GM12878 (cell line): Measurements from ENCODE around the gene ZNF428. TPM values are rescaled to one million over a fixed set of nuclear protein-coding genes. Genes with fewer than 3 reads are reported as not detected.

Source experiments
- ATAC-seq: fragments of 200-7000 bp; cut with Tn5 transposase; 3 replicates; pipeline ENCODE4 v1.9.1; 2020; ENCODE audit warnings: mild to moderate bottlenecking, moderate library complexity
- BruUV-seq: library from RNA; stranded (reverse); fragments of 400-500 nt; replicated peaks from 2 replicates; lab custom pipeline; 2021; lab: Mats Ljungman, UMichigan
- CTCF ChIA-PET: fragments of 300-600 bp; sonication (Branson Sonifier 250); formaldehyde crosslinking; extraction: SDS; loops from one replicate; lab custom pipeline; 2021; ENCODE audit warnings: inconsistent platforms; lab: Yijun Ruan, JAX
- POLR2A ChIA-PET: fragments of 350-600 bp; formaldehyde crosslinking; extraction: SDS; loops from one replicate; lab custom pipeline; 2021; ENCODE audit warnings: inconsistent platforms; lab: Charles Lee
- RAD21 ChIA-PET: fragments of 300-600 bp; sonication (Branson Sonifier 250); formaldehyde crosslinking; loops from one replicate; lab custom pipeline; 2023; ENCODE audit warnings: antibody characterized with exemption; ENCODE audit not compliant: unreplicated experiment; lab: Charles Lee
- SMC1A ChIA-PET: fragments of 300-600 bp; sonication (Branson Sonifier 250); formaldehyde crosslinking; loops from one replicate; lab custom pipeline; 2023; ENCODE audit not compliant: unreplicated experiment, uncharacterized antibody; lab: Charles Lee
- DNase-seq: peaks from one replicate; pipeline ENCODE4 v3.0.0-alpha.2; 2011; ENCODE audit warnings: low read depth, low spot score
- FAIRE-seq: peaks from 3 replicates; lab custom pipeline; 2011; peaks lifted over from hg19 to GRCh38; lab: Jason Lieb, UNC
- H2AFZ ChIP-seq: 2 replicates; pipeline ENCODE4 v1.6.0; 2011; ENCODE audit warnings: low read depth, low read length, control low read depth; ENCODE audit not compliant: control insufficient read depth
- H3K27ac ChIP-seq: 2 replicates; pipeline ENCODE4 v1.5.1; 2011; ENCODE audit warnings: control low read depth; ENCODE audit not compliant: control insufficient read depth, insufficient read depth
- H3K27me3 ChIP-seq, 2 experiments: replicated peaks in 1 of 2; 2 replicates each; pipeline versions ENCODE4 v1.6.0 to v1.6.1; 2011; ENCODE audit warnings: low read length in 1 of 2; ENCODE audit not compliant: control insufficient read depth in 2 of 2, insufficient read depth in 2 of 2
- H3K36me3 ChIP-seq, 2 experiments: 2 replicates each; pipeline ENCODE4 v1.5.1; 2011; ENCODE audit warnings: low read length in 1 of 2; ENCODE audit not compliant: control insufficient read depth in 2 of 2, insufficient read depth in 2 of 2
- H3K4me1 ChIP-seq: 2 replicates; pipeline ENCODE4 v1.6.1; 2011; ENCODE audit warnings: mild to moderate bottlenecking, low read length, moderate library complexity, mixed read lengths; ENCODE audit not compliant: control insufficient read depth, insufficient read depth
- H3K4me2 ChIP-seq: 2 replicates; pipeline ENCODE4 v1.6.0; 2011; ENCODE audit warnings: control low read depth; ENCODE audit not compliant: control insufficient read depth, insufficient read depth
- H3K4me3 ChIP-seq: fragments of 200-600 bp; sonication (generic); 2 replicates; pipeline ENCODE4 v1.5.1; 2016
- H3K79me2 ChIP-seq: 2 replicates; pipeline ENCODE4 v1.6.0; 2011; ENCODE audit warnings: low read length; ENCODE audit not compliant: control insufficient read depth, insufficient read depth
- H3K9ac ChIP-seq: 2 replicates; pipeline ENCODE4 v1.8.0; 2011; ENCODE audit warnings: low read length, control low read depth, mixed read lengths; ENCODE audit not compliant: control insufficient read depth, insufficient read depth
- H3K9me3 ChIP-seq: replicated peaks from 3 replicates; pipeline ENCODE4 v1.5.1; 2011; ENCODE audit warnings: mild to moderate bottlenecking, low read length; ENCODE audit not compliant: control insufficient read depth, insufficient read depth
- H4K20me1 ChIP-seq: 2 replicates; pipeline ENCODE4 v1.6.0; 2011; ENCODE audit not compliant: control insufficient read depth, insufficient read depth
- FOXM1 ChIP-seq: IDR thresholded peaks from 2 replicates; pipeline ENCODE4 v1.6.1; 2012; ENCODE audit warnings: low read depth, mild to moderate bottlenecking, inconsistent platforms, low read length, moderate library complexity
- SMARCA5 ChIP-seq: fragments of 450-650 bp; IDR thresholded peaks from 2 replicates; pipeline ENCODE4 v1.6.1; 2017; ENCODE audit warnings: mild to moderate bottlenecking
- TCF12 ChIP-seq: IDR thresholded peaks from 2 replicates; pipeline ENCODE4 v1.6.1; 2011; ENCODE audit warnings: low read depth, mild to moderate bottlenecking, low read length
- WGBS: methylation state at CpG from one replicate; pipeline ENCODE4 v1.1.6; 2016; ENCODE audit warnings: low lambda C conversion rate; ENCODE audit not compliant: insufficient replicate concordance, insufficient coverage; ENCODE audit errors: missing lambda C conversion rate; 5-methylcytosine and 5-hydroxymethylcytosine counted together
- in situ Hi-C: fragments of 300-500 bp; cut with MboI; formaldehyde crosslinking; loops from 9 replicates; pipeline ENCODE4 v1.14.3; 2018; ENCODE audit warnings: mixed read lengths
- intact Hi-C: fragments of 100-400 bp; cut with micrococcal nuclease; formaldehyde crosslinking; loops from one replicate; pipeline ENCODE4 v1.14.2; 2022; ENCODE audit not compliant: unreplicated experiment
- polyA plus RNA-seq, 11 experiments: library from polyadenylated mRNA; depleted of rRNA in 4 of 11; unstranded in 6 of 11; stranded (reverse) in 5 of 11; fragments of >200 nt; fragmentation: Nextera tagmentation in 4 of 11; fragmentation: Illumina TruSeq in 1 of 11; extraction: Ambion mirVana in 4 of 11; extraction: Trizol in 1 of 11; gene quantifications; 1 replicate in 1 of 11; 2 replicates in 10 of 11; pipeline versions ENCODE4 v1.2.1 to v1.2.3, GENCODE V29; 2011 to 2016; ENCODE audit warnings: inconsistent platforms in 2 of 11, missing spikeins in 2 of 11, low read depth in 1 of 11
- total RNA-seq, 4 experiments: library from RNA; depleted of rRNA in 3 of 4; stranded (reverse); fragments of >200 nt in 3 of 4; fragmentation: Illumina TruSeq in 1 of 4; extraction: Trizol in 1 of 4; gene quantifications; 2 replicates each; pipeline versions ENCODE4 v1.2.1 to v1.2.3, GENCODE V29; 2013 to 2021
- TF ChIP-seq, protein P1 (sequence below), 3 experiments: IDR thresholded peaks in 2 of 3; conservative IDR thresholded peaks in 1 of 3; 2 replicates each; pipeline ENCODE4 v1.5.1; 2011; ENCODE audit warnings: low read depth in 3 of 3, low read length in 3 of 3, mild to moderate bottlenecking in 3 of 3, control low read depth in 2 of 3, moderate library complexity in 2 of 3, inconsistent platforms in 1 of 3, mixed read lengths in 1 of 3; ENCODE audit not compliant: control insufficient read depth in 2 of 3, insufficient read depth in 1 of 3; ENCODE audit errors: extremely low read depth in 1 of 3

Gene ZNF428
- total and polyA plus RNA-seq, 10 of the 15 experiments (the other 5 are each of a cell fraction or from before 2014, with no cell fraction given), result 0.27 to 57.8 (median 20.4) TPM

DNA sequence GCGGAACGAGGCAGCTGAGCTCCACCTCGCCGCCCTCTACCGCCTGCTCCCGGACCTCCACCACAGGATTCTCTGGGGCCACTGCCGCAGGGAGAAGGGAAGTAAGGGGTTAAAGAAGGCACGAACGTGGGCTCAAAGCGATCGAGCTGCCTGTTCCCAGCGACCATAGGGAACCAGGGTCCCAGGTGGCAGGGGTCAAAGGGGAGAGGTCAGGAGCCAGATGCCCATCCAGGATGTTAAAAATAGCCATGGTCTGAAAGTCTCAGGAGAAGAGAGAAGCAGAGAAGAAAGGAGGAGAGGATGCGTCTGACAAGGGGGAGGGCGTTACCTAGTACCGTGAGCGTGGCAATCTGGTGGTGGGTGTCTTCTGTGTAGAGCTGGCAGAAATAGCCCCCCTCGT lies 7.4 kb upstream of the ZNF428 start (continued):
- TF ChIP-seq, protein P1, sequence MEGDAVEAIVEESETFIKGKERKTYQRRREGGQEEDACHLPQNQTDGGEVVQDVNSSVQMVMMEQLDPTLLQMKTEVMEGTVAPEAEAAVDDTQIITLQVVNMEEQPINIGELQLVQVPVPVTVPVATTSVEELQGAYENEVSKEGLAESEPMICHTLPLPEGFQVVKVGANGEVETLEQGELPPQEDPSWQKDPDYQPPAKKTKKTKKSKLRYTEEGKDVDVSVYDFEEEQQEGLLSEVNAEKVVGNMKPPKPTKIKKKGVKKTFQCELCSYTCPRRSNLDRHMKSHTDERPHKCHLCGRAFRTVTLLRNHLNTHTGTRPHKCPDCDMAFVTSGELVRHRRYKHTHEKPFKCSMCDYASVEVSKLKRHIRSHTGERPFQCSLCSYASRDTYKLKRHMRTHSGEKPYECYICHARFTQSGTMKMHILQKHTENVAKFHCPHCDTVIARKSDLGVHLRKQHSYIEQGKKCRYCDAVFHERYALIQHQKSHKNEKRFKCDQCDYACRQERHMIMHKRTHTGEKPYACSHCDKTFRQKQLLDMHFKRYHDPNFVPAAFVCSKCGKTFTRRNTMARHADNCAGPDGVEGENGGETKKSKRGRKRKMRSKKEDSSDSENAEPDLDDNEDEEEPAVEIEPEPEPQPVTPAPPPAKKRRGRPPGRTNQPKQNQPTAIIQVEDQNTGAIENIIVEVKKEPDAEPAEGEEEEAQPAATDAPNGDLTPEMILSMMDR (IDR thresholded peaks at IDR 0.05 in 2 of 3, conservative IDR thresholded peaks at IDR 0.05 in 1 of 3; ENCODE audit: control insufficient read depth in 2 of 3, extremely low read depth in 1 of 3, insufficient read depth in 1 of 3, low read depth in 3 of 3, low read length in 3 of 3), result no peak
- TF ChIP-seq FOXM1, result no peak

DNA sequence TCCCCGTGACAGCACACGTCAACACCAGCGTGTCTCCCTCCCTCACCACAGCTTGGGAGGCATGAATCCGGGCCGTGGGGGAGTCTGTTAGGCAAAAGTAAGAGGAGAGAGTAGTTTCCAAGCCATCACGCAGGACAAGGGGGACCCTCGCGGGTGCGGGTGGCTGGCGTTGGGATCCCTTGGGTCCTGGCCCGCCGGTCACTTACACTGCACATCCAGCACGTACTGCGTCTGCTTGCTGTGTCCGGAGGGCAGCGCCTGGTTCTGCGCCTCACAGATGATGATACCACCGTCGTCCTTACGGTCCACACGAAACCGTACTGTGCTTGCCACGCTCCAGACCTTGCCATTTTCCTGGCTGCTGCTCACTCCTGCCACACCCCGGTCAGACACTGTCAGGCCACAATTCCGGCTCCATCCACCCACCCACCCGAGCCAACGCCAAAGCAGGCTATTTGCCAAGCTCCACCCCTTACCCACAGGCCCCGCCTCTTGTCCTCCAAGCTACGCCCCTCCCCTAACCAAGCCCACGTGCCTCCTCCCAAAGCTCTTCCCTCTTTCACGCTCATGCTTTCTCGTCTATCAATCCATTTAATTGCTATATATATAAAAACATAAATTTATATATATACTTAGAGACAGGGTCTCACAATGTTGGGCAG lies 6.6 kb upstream of the ZNF428 start:
- TF ChIP-seq SMARCA5 (no peak), TCF12 (no peak)
- ChIA-PET POLR2A (no interaction called here), SMC1A (interaction anchor here (0.8 kb wide), 1 partner anchor 159 kb away, joined by 3 read pairs; no protein-coding TSS in a partner anchor), RAD21 (no interaction called here), CTCF (interaction anchor here (0.6 to 1.5 kb wide), 2 partner anchors 16 to 42 kb away, joined by 3 to 4 read pairs; no protein-coding TSS in a partner anchor)
- no peak overlapping the region for H3K4me3 ChIP-seq
- FAIRE-seq (no peak), DNase-seq (no peak), ATAC-seq (no peak)
- H3K4me2 ChIP-seq, result no peak overlapping the region
- H4K20me1 ChIP-seq, result no peaks in the 10 kb centered on the region
- no peaks in the 10 kb centered on the region for H3K27me3 ChIP-seq
- H3K36me3 ChIP-seq, result no peaks in the 10 kb centered on the region
- intact Hi-C loops, result no loop called here
- no peak overlapping the region for H2AFZ ChIP-seq
- BruUV-seq, result no TSS peak
- H3K27ac ChIP-seq, result no peak overlapping the region
- H3K9ac ChIP-seq, result no peak overlapping the region
- H3K4me1 ChIP-seq, result no peaks in the 10 kb centered on the region
- in situ Hi-C loops, result no loop called here
- WGBS, result 70% methylated on average over 32 of the region's 32 CpGs
- no peaks in the 10 kb centered on the region for H3K9me3 ChIP-seq
- H3K79me2 ChIP-seq, result no peaks in the 10 kb centered on the region
